Uterus (tissue), 2 donors: ENCODE measurements around the gene ELL2.

ENCODE experiments used
- CTCF ChIP-seq, 4 experiments: fragments of 200-600 bp in 2 of 4; fragments of 450-650 bp in 2 of 4; sonication (generic) in 2 of 4; IDR thresholded peaks; one replicate each; pipeline ENCODE4 v1.5.1; 2016 to 2019; ENCODE audit warnings: antibody characterized with exemption in 4 of 4, mild to moderate bottlenecking in 2 of 4, moderate library complexity in 1 of 4
- POLR2A ChIP-seq, 2 donors: fragments of 450-650 bp; IDR thresholded peaks; one replicate each; pipeline ENCODE4 v1.6.1; 2016; ENCODE audit warnings: antibody characterized with exemption in 2 of 2, mild to moderate bottlenecking in 1 of 2, moderate library complexity in 1 of 2

GRCh38 chr5:95934207-95934804, 27.3 kb downstream of the ELL2 start:
- TF ChIP-seq CTCF (IDR thresholded peaks at IDR 0.05): no peak
- TF ChIP-seq POLR2A (IDR thresholded peaks at IDR 0.05): no peak
